HG03342 (cell line): ENCODE results near the gene BNC2.

Experiments used
- ATAC-seq: cut with Tn5 transposase; IDR thresholded peaks from one replicate; pipeline ENCODE4 v1.9.1; 2021; ENCODE audit warnings: mild to moderate bottlenecking, moderate library complexity; ENCODE audit not compliant: unreplicated experiment

The BNC2 gene

GRCh38 chr9:16640649-16641048 is 229.8 kb downstream of the BNC2 start:
- no peak for ATAC-seq

- ATAC-seq, result no peak
These were observed 230.8 kb downstream of the BNC2 start for GRCh38 chr9:16639644-16640043.

- no peak for ATAC-seq
These were observed 232.6 kb downstream of the BNC2 start for GRCh38 chr9:16637911-16638310.

DNA sequence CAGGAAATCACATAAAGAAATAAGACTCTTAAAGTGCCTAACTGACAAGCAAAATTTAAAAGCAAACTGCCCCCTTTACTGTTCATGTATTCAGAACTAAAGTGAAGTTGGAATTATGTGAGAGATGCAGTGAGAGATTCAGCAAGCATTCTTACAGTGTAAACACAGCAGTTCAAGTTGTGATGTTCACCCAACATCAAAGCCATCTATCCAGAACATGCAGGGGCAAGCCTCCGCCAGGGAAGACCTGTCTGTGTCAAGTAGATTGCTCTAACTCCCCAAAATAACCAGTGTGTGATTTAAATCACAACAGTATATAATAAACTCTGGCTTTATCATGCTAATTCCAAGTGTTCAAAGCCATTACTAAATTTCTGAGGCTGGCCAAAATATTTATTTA is 233.3 kb downstream of the BNC2 start:
- no peak for ATAC-seq

DNA sequence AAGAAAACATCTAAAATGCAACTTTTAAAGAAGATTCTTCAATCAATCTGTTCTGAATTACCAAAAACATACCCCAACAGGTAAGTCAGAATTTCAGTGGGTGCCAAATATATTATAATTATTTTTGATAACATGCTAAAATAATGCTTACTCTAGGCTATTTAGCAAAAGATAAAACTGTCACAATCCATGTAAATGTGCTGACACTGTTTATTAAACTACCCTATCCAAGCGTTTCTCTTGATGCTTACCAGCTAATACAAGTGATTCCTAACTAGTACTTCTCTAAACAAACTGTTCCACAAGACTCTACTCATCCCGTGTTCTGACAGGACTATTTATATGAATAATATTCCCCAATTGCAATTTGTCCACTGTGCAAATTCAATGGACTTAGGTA is 236.7 kb downstream of the BNC2 start:
- no peak for ATAC-seq

DNA sequence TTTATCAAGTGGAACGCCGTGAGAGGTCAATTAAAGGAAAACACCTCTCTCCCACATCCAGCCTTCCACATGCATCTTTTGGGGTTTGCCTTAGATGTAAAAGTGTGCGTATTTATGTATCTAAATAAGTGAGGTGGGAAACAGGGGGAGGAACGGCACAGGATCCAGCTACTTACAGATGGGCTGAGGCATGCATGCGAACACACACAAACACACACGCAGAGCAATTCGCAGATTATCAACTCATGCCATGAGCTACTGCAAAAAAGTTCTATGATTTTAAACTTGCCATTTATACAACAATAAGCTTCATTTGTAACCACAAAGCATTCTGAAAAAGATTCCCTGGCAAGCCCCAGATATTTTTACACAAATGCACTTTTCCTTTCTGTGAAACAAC is 242.1 kb downstream of the BNC2 start:
- ATAC-seq, result no peak

GRCh38 chr9:16627967-16628366 is 242.5 kb downstream of the BNC2 start:
- no peak for ATAC-seq

GRCh38 chr9:16627521-16627920 is 242.9 kb downstream of the BNC2 start:
- no peak for ATAC-seq

GRCh38 chr9:16626577-16627130 is 243.8 kb downstream of the BNC2 start:
- ATAC-seq, result no peak

- no peak for ATAC-seq
These were observed 244.7 kb downstream of the BNC2 start for GRCh38 chr9:16625811-16626210.

GRCh38 chr9:16625161-16625631 is 245.3 kb downstream of the BNC2 start:
- no peak for ATAC-seq

- no peak for ATAC-seq
These were observed 245.7 kb downstream of the BNC2 start for GRCh38 chr9:16624744-16625117.

- ATAC-seq, result no peak
These were observed 246.3 kb downstream of the BNC2 start for GRCh38 chr9:16623989-16624743.

GRCh38 chr9:16622541-16622940 is 247.9 kb downstream of the BNC2 start:
- no peak for ATAC-seq

DNA sequence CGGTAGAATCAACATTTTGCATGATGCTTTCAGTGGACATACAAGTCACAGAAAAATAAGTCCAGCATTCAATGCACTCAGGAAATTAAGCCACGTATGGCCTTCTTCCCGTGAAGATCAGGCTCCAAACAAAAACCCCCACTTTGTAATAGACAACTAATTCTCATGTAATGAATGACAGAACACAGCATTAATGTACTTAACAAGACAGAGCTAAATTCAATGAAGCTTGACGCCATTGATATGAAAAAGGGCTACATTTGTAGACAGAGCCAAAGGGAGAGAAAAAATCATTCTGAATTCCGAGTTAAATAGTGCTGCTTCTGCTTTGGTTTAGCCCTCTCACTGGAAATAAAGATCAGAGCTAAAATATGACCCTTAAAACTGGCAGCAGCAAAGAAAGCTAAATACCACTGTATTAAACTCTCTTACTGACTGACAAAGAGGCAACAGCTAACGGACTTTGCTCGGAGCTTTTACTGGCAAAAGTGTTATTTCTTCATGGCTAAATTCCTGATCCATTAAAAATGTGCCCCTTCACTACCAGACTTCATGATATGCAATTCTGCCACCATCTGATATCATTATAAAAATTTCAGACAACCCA is 250.5 kb downstream of the BNC2 start:
- no peak for ATAC-seq

- no peak for ATAC-seq
These were observed 251.1 kb downstream of the BNC2 start for GRCh38 chr9:16619402-16619801.

DNA sequence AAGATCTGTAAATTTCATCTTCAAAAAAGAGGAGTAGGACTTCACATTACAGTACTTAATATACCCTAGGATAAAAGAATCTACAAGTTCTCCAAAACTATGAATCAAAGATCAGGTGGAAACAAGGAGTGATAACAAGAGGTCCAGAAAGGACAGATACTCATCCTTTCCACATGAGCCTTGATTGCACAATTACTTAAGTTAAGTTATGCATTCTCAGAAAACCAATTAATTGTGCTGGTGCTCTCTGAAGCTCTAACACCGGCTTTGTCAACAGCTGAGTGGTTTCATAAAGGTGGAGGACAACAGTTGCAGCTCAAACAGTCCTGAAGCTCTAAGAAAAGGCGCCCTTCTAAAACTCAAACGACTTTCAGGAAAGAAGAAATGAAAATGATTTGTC is 251.9 kb downstream of the BNC2 start:
- ATAC-seq, result no peak

- ATAC-seq, result no peak
These were observed 253.8 kb downstream of the BNC2 start for GRCh38 chr9:16616686-16617085.

- no peak for ATAC-seq
These were observed 255.0 kb downstream of the BNC2 start for GRCh38 chr9:16615451-16615850.

- ATAC-seq, result no peak
These were observed 256.9 kb downstream of the BNC2 start for GRCh38 chr9:16613605-16614004.

DNA sequence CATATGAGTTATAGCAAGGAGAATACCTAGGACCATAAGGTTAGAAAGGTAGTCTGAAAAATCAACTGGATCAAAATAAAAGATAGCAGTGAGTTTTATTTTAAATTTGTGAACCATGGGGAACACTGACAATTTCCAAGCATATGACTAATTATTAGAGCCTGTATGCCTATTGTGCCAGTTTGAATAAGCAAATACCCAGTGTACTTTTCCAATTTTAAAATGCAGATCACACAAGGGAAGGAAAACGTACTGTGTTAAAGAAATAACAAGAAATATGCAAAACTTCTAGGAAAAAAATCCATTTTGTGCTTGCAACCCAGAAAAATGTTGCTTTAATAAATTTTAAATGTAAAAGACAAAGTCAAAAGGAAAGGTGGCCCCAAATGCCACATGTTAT is 257.4 kb downstream of the BNC2 start:
- no peak for ATAC-seq

DNA sequence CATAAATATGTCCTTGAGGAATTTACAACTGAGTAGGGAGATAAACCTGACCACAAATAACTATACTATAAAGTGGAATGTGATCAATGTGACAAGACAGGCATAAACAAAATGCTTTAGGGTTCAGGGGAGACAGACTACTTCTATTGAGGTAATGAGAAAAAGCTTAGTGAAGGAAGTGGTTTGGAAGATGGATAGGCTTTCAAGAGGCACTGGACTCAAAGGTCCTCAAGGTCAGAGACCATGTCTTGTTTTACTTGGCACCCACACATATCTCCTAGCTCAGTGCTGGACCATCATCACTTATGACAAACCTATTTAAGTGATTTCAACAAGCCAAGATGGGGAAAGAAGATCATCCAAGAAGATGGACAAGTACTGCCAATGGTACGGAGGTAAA is 257.8 kb downstream of the BNC2 start:
- ATAC-seq, result no peak
